Type B pancreatic cell (in vitro differentiated cells): ENCODE results near the gene ZCCHC14. TPM values are rescaled to one million over a fixed set of nuclear protein-coding genes. Genes with fewer than 3 reads are reported as not detected.

Experiments used
- DNase-seq: peaks from one replicate; pipeline ENCODE4 v3.0.0; 2021; ENCODE audit warnings: mixed read lengths; ENCODE audit not compliant: unreplicated experiment; ENCODE audit errors: extremely low spot score
- H3K27ac Mint-ChIP-seq: 2 replicates; pipeline ENCODE4 v1.8.0; 2021; ENCODE audit warnings: mild to moderate bottlenecking, mixed read lengths
- H3K27me3 Mint-ChIP-seq: 2 replicates; pipeline ENCODE4 v1.8.0; 2021; ENCODE audit warnings: mixed read lengths
- H3K36me3 Mint-ChIP-seq: 2 replicates; pipeline ENCODE4 v1.8.0; 2021; ENCODE audit warnings: mixed read lengths
- H3K4me1 Mint-ChIP-seq: one replicate; pipeline ENCODE4 v1.8.0; 2021; ENCODE audit warnings: mixed read lengths; ENCODE audit not compliant: unreplicated experiment
- H3K4me3 Mint-ChIP-seq: 2 replicates; pipeline ENCODE4 v1.8.0; 2021; ENCODE audit warnings: mild to moderate bottlenecking, mixed read lengths
- H3K9me3 Mint-ChIP-seq: 2 replicates; pipeline ENCODE4 v1.8.0; 2021; ENCODE audit warnings: mixed read lengths
- total RNA-seq: library from RNA; stranded (reverse); gene quantifications from 2 replicates; pipeline ENCODE4 v1.2.1, GENCODE V29; 2021; ENCODE audit warnings: low replicate concordance
- TF ChIP-seq, protein P1 (sequence below): fragments of 200-600 bp; sonication (generic); conservative IDR thresholded peaks from 2 replicates; pipeline ENCODE4 v1.5.0; 2021; ENCODE audit warnings: antibody characterized with exemption, mild to moderate bottlenecking

The ZCCHC14 gene
- total RNA-seq, 1 donor from 2014 or later, result 32.3 TPM

DNA sequence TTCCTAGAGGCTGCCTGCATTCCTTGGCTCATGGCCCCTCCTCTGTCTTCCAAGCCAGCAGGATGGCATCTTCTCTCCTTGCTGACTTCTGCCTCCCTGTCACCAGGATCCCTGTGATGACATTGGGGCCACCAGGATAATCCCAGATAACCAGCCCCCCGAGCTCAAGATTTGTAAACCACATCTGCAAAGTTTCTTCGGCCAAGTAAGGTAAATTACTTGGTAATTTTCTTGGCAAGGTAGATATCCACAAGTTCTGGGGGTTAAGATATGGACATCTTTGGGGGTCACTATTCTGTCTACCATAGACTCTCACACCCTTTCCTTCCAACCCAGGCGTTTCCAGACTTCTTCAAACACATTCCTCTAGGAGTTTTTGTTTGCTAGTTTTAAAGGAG lies 42.6 kb upstream of the ZCCHC14 start:
- H3K27ac Mint-ChIP-seq, result no peak overlapping the region
- peaks cover 15% of the 10 kb centered on the region for H3K4me1 Mint-ChIP-seq
- H3K4me3 Mint-ChIP-seq, result no peak overlapping the region
- TF ChIP-seq, protein P1, sequence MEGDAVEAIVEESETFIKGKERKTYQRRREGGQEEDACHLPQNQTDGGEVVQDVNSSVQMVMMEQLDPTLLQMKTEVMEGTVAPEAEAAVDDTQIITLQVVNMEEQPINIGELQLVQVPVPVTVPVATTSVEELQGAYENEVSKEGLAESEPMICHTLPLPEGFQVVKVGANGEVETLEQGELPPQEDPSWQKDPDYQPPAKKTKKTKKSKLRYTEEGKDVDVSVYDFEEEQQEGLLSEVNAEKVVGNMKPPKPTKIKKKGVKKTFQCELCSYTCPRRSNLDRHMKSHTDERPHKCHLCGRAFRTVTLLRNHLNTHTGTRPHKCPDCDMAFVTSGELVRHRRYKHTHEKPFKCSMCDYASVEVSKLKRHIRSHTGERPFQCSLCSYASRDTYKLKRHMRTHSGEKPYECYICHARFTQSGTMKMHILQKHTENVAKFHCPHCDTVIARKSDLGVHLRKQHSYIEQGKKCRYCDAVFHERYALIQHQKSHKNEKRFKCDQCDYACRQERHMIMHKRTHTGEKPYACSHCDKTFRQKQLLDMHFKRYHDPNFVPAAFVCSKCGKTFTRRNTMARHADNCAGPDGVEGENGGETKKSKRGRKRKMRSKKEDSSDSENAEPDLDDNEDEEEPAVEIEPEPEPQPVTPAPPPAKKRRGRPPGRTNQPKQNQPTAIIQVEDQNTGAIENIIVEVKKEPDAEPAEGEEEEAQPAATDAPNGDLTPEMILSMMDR, result no peak
- H3K36me3 Mint-ChIP-seq, result no peaks in the 10 kb centered on the region
- no peaks in the 10 kb centered on the region for H3K9me3 Mint-ChIP-seq
- no peak for DNase-seq
- peaks cover 17% of the 10 kb centered on the region for H3K27me3 Mint-ChIP-seq

DNA sequence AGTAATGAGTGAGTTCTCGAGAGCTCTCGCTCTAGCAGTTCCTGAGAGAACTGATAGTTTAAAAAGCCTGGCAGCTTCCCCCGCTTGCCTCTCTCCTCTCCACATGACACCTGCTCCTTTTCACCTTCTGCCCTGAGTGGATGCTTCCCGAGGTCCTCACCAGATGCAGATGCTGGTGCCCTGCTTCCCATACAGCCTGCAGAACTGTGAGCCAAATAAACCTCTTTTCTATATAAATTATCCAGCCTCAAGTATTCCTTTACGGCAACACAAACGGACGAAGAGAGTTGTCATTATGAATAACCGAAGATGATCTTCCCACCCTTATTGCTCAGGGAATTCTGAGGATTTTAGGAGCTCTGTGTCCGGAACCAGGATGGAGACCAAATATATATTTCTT lies 41.9 kb upstream of the ZCCHC14 start:
- no peak for DNase-seq
- Mint-ChIP-seq H3K36me3 (no peaks in the 10 kb centered on the region), H3K4me3 (no peak overlapping the region), H3K27ac (no peak overlapping the region), H3K9me3 (no peaks in the 10 kb centered on the region), H3K4me1 (peaks cover 9% of the 10 kb centered on the region), H3K27me3 (peaks cover 14% of the 10 kb centered on the region)
- TF ChIP-seq, protein P1, result no peak

DNA sequence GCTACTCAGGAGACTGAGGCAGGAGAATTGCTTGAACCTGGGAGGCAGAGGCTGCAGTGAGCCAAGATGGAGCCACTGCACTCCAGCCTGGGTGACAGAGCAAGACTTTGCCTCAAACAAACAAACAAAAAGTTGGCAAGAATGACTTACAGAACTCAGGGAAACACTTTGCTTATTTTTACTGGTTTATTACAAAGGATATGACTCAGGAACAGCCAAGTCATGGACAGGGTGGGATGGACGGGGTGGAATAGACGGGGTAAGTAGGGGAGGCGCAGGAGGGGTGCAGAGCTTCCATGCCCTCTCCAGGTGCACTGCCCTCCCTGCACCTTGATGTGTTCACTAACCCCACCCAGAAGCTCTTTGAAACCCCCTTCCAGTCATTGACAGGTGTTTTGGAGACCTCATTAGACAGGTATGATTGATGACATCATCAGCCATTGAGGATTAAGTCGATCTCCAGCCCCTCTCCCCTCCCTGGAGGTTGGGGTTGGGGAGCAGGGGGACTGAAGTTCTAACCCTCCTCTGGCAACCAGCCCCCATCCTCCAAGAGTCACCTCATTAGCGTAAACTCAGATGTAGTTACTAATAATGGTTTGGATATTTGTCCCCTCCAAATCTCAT lies 41.3 kb upstream of the ZCCHC14 start:
- no peak overlapping the region for H3K4me3 Mint-ChIP-seq
- peaks cover 9% of the 10 kb centered on the region for H3K4me1 Mint-ChIP-seq
- TF ChIP-seq, protein P1, result no peak
- H3K36me3 Mint-ChIP-seq, result no peaks in the 10 kb centered on the region
- no peak for DNase-seq
- H3K9me3 Mint-ChIP-seq, result peaks cover 5% of the 10 kb centered on the region
- peaks cover 9% of the 10 kb centered on the region for H3K27me3 Mint-ChIP-seq
- no peak overlapping the region for H3K27ac Mint-ChIP-seq

DNA sequence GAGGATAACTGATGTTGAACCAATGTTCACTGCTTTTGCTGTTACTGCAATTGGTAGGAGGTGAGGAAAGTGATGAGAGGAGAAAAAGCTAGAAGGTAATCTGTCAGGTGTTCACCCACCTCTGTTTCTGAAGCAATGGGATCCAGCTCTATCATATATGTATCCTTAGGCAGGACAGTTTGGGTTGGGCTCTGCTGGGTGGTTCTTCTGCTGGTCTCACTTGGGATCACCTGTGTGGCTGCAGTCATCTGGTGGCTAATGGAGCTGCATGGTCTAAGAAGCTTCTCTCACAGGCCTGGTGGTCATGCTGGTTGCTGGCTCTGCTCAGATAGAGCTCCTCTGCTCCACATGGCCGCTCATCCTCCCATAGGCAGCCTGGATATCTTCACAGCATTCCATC lies 40.2 kb upstream of the ZCCHC14 start:
- Mint-ChIP-seq H3K27me3 (peaks cover 9% of the 10 kb centered on the region), H3K4me1 (peaks cover under 1% of the 10 kb centered on the region), H3K36me3 (no peaks in the 10 kb centered on the region), H3K9me3 (peaks cover 5% of the 10 kb centered on the region), H3K4me3 (no peak overlapping the region), H3K27ac (no peak overlapping the region)
- TF ChIP-seq, protein P1, result no peak
- DNase-seq, result no peak

DNA sequence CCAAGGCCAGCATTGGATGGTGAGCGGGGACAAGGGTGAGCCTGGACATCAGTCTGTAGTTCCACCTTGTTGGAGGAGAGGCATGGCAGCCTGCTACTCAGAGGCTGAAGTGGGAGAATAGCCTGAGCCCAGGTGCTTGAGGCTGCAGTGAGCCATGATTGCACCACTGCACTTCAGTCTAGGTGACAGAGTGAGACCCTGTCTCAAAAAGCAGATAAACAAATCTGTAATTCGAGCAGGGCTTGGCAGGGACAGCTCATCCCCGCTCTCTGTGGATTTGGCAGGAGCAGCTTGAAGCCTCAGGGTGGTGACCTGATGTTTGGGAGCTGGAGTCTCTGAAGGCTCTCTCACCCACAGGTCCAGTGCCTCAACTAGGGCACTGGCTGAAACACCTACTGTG lies 38.6 kb upstream of the ZCCHC14 start:
- DNase-seq, result no peak
- H3K9me3 Mint-ChIP-seq, result peaks cover 5% of the 10 kb centered on the region
- H3K4me1 Mint-ChIP-seq, result no peaks in the 10 kb centered on the region
- H3K4me3 Mint-ChIP-seq, result no peak overlapping the region
- no peaks in the 10 kb centered on the region for H3K36me3 Mint-ChIP-seq
- peaks cover 4% of the 10 kb centered on the region for H3K27me3 Mint-ChIP-seq
- TF ChIP-seq, protein P1, result no peak
- H3K27ac Mint-ChIP-seq, result no peak overlapping the region
